Ascending aorta (tissue), 2 donors: ENCODE results near the gene MRPS23. TPM values are rescaled to one million over a fixed set of nuclear protein-coding genes. Genes with fewer than 3 reads are reported as not detected.

Experiments
- DNase-seq, 2 donors: peaks; one replicate each; pipeline ENCODE4 v3.0.0-alpha.2; 2019; ENCODE audit warnings: low spot score in 2 of 2
- H3K27ac ChIP-seq, 2 donors: fragments of 200-600 bp; sonication (generic); one replicate each; pipeline ENCODE4 v1.5.1; 2016 to 2017; ENCODE audit warnings: mild to moderate bottlenecking in 1 of 2
- H3K27me3 ChIP-seq: fragments of 200-600 bp; sonication (generic); one replicate; pipeline ENCODE4 v1.5.1; 2017
- H3K36me3 ChIP-seq, 2 donors: fragments of 200-600 bp; sonication (generic); one replicate each; pipeline ENCODE4 v1.5.1; 2016
- H3K4me1 ChIP-seq, 2 donors: fragments of 200-600 bp; sonication (generic); one replicate each; pipeline ENCODE4 v1.5.1; 2016 to 2017; ENCODE audit warnings: mild to moderate bottlenecking in 1 of 2
- H3K4me3 ChIP-seq, 2 donors: fragments of 200-600 bp; sonication (generic); one replicate each; pipeline ENCODE4 v1.5.1; 2016 to 2017; ENCODE audit warnings: mild to moderate bottlenecking in 1 of 2
- H3K9me3 ChIP-seq, 2 donors: fragments of 200-600 bp; sonication (generic); one replicate each; pipeline ENCODE4 v1.5.1; 2016
- intact Hi-C: fragments of 100-400 bp; cut with DNase I; formaldehyde crosslinking; loops from one replicate; pipeline ENCODE4 v1.15.1; 2023
- total RNA-seq: library from RNA; depleted of rRNA; stranded (reverse); fragments of >200 nt; gene quantifications from one replicate; pipeline ENCODE4 v1.1.0, GENCODE V29; 2016
- TF ChIP-seq, protein P1 (sequence below), 3 experiments: fragments of 200-600 bp in 2 of 3; fragments of 450-650 bp in 1 of 3; sonication (generic) in 2 of 3; IDR thresholded peaks; one replicate each; pipeline ENCODE4 v1.5.1; 2016 to 2019; ENCODE audit warnings: antibody characterized with exemption in 3 of 3, mild to moderate bottlenecking in 1 of 3, moderate library complexity in 1 of 3

The MRPS23 gene
- total RNA-seq, 1 donor from 2014 or later = 2.0 TPM

DNA sequence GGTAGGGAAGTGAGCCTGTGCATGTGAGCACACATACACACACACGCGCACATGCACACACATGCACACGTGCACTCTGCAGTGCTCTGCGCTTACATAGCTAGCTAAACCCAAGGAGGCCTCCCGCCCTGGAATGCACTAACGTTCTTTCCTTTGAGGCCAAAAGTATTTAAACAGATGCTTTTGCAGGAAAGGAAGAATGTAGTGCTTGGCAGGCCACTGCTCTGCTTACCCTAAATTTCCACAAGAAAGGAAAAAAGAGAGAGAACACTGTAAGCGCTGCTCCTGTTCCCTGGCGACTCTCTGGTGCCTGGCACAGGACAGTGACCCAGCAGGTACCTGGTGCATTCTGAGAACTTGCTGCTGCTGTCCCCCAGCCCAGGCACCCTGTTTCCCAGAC is 31.3 kb upstream of the MRPS23 start:
- Histone ChIP-seq H3K4me1 (peaks cover 18 to 35% of the 10 kb centered on the region in 2 donors), H3K36me3 (peaks cover 14 to 18% of the 10 kb centered on the region in 2 donors), H3K9me3 (no peaks in the 10 kb centered on the region), H3K4me3 (no peak overlapping the region), H3K27me3 (no peaks in the 10 kb centered on the region), H3K27ac (peak overlapping the region; percentile 74 to 79)
- intact Hi-C loops = no loop called here
- DNase-seq = peak in 1 of 2 donors; percentile 79
- TF ChIP-seq, protein P1, sequence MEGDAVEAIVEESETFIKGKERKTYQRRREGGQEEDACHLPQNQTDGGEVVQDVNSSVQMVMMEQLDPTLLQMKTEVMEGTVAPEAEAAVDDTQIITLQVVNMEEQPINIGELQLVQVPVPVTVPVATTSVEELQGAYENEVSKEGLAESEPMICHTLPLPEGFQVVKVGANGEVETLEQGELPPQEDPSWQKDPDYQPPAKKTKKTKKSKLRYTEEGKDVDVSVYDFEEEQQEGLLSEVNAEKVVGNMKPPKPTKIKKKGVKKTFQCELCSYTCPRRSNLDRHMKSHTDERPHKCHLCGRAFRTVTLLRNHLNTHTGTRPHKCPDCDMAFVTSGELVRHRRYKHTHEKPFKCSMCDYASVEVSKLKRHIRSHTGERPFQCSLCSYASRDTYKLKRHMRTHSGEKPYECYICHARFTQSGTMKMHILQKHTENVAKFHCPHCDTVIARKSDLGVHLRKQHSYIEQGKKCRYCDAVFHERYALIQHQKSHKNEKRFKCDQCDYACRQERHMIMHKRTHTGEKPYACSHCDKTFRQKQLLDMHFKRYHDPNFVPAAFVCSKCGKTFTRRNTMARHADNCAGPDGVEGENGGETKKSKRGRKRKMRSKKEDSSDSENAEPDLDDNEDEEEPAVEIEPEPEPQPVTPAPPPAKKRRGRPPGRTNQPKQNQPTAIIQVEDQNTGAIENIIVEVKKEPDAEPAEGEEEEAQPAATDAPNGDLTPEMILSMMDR (IDR thresholded peaks at IDR 0.05) = no peak

DNA sequence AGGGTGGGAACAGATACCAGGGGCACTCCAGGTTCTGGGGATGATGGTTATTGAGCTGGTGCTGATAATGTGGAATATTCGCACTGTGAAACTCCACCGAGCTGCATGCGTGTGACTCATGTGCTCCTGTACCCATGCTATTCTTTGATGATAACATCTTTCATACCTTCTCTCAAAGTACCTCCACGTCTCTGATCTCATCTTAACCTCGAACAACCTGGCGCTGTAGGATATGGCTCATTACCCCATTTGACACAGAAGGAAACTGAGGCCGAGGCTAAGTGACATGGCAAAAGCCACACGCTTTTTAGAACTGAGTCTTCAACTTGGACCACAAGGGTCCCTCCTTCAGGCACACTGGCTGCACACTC is 30.2 kb upstream of the MRPS23 start:
- no peak for DNase-seq
- TF ChIP-seq, protein P1 (IDR thresholded peaks at IDR 0.05) = no peak
- H3K9me3 ChIP-seq = no peaks in the 10 kb centered on the region
- no peak overlapping the region for H3K4me3 ChIP-seq
- H3K27ac ChIP-seq = peak overlapping the region; percentile 74 to 79
- intact Hi-C loops = no loop called here
- H3K36me3 ChIP-seq = peaks cover 7 to 15% of the 10 kb centered on the region in 2 donors
- H3K4me1 ChIP-seq = peaks cover 27 to 43% of the 10 kb centered on the region in 2 donors
- H3K27me3 ChIP-seq = no peaks in the 10 kb centered on the region

DNA sequence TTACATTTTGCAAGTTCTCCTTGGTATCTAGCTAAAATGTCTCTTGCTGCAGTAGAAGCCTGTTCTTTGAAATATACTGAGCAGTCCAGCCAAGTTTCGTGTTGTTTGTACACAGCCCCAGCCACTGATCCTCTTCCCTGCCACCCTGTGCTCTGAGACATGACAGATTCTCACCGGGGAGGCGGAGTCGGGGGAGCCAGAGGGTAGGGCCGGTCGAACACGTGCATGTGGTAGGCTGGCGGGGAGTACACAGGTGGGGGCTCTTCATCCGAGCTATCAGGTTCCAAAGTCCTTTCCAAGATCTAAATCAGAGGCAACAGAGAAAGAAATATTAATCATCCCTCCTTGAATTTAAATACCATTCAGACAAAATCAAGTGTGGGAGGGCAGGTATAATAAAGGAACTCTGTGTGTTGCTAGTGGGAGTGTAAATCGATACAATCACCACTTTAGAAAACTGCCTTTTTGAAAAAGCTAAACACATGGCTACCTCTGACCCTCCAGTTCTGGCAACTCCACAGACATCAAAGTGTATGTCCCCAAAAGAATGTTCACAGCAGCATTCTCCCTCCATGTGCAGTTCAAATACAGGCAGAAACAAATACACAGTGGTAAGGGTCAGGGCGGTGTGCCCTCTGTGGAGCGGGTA is 29.7 kb upstream of the MRPS23 start:
- no peak for DNase-seq
- Histone ChIP-seq H3K4me1 (peaks cover 30 to 46% of the 10 kb centered on the region in 2 donors), H3K36me3 (peaks cover 2 to 10% of the 10 kb centered on the region in 2 donors), H3K27me3 (no peaks in the 10 kb centered on the region), H3K27ac (peak overlapping the region; percentile 11 to 79), H3K9me3 (no peaks in the 10 kb centered on the region), H3K4me3 (no peak overlapping the region)
- TF ChIP-seq, protein P1 (IDR thresholded peaks at IDR 0.05) = no peak
- intact Hi-C loops = no loop called here

DNA sequence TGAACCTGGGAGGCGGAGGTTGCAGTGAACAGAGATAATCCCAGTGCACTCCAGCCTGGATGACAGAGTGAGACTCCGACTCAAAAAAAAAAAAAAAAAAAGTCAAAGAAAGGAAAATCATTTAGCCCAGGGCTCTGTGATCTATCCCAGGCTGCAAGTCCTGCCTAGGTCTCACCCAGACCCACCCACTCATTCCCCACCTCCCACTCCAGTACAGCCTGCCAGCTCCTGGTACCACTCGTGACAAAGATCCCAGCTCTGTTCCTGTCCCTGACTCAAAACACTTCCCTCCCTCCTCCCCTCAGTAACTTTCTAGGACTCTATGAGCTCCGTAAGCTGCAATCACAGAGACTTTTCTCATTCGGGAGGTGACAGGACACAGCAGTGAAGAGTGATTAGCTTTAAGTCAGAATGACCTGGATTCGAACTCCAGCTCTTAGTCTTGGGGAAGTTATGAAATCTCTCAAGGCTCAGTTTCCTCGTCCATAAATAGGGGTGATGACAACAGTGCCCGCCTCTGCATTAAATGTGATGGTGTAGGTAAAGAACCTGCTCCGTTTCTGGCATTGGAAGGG is 28.0 kb upstream of the MRPS23 start:
- DNase-seq = no peak
- H3K36me3 ChIP-seq = peaks cover 0 to 7% of the 10 kb centered on the region in 2 donors
- no peak overlapping the region for H3K27ac ChIP-seq
- H3K27me3 ChIP-seq = no peaks in the 10 kb centered on the region
- no peak overlapping the region for H3K4me3 ChIP-seq
- H3K9me3 ChIP-seq = no peaks in the 10 kb centered on the region
- peaks cover 47 to 63% of the 10 kb centered on the region in 2 donors for H3K4me1 ChIP-seq
- intact Hi-C loops = no loop called here
- TF ChIP-seq, protein P1 (IDR thresholded peaks at IDR 0.05) = no peak

DNA sequence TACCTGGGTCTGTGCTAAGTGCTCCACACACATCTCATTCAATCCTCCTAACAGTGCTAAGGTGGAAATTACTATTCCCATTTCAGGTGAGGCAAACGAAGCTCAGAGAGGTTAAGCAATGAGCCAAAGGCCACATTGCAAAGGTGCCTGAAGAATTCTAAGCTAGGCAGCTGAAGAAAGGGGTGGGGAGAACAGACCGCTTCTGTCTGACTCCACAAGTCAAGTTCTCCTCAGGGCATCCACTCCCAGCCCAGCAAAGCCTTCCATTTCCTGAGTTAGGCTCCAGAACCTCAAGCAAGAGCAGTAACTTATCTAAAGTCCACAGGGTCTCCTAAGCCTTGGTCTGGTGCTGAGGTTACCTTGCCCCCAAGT is 27.0 kb upstream of the MRPS23 start:
- Histone ChIP-seq H3K4me1 (peaks cover 44 to 65% of the 10 kb centered on the region in 2 donors), H3K27ac (peak overlapping the region in 1 of 2 donors; percentile 85), H3K27me3 (no peaks in the 10 kb centered on the region), H3K9me3 (no peaks in the 10 kb centered on the region), H3K36me3 (peaks cover 8 to 17% of the 10 kb centered on the region in 2 donors), H3K4me3 (no peak overlapping the region)
- TF ChIP-seq, protein P1 (IDR thresholded peaks at IDR 0.05) = no peak
- intact Hi-C loops = no loop called here
- DNase-seq = no peak
